MCF 10A (cell line): ENCODE results near the gene BRD1. TPM values are rescaled to one million over a fixed set of nuclear protein-coding genes. Genes with fewer than 3 reads are reported as not detected.

ENCODE experiments used
- BruUV-seq: library from RNA; stranded (reverse); fragments of 400-500 nt; replicated peaks from 2 replicates; lab custom pipeline; 2021; lab: Mats Ljungman, UMichigan
- CTCF ChIA-PET: fragments of 300-600 bp; sonication (Branson Sonifier 250); formaldehyde crosslinking; extraction: SDS; loops from one replicate; lab custom pipeline; 2021; ENCODE audit warnings: antibody characterized with exemption, inconsistent platforms; lab: Yijun Ruan, JAX
- POLR2A ChIA-PET: fragments of 300-600, 350-650 bp; sonication (Branson Sonifier 250); formaldehyde crosslinking; extraction: SDS; loops from one replicate; lab custom pipeline; 2020; ENCODE audit warnings: antibody characterized with exemption, inconsistent platforms; lab: Yijun Ruan, JAX
- DNase-seq: peaks from one replicate; pipeline ENCODE4 v3.0.0-alpha.2; 2018; ENCODE audit not compliant: unreplicated experiment
- H3K27ac Mint-ChIP-seq: one replicate; pipeline ENCODE4 v1.8.0; 2022; ENCODE audit warnings: mild to moderate bottlenecking, low read depth, mixed read lengths; ENCODE audit not compliant: unreplicated experiment
- H3K27me3 Mint-ChIP-seq: one replicate; pipeline ENCODE4 v1.8.0; 2022; ENCODE audit warnings: mixed read lengths; ENCODE audit not compliant: insufficient read depth, unreplicated experiment
- H3K36me3 Mint-ChIP-seq: one replicate; pipeline ENCODE4 v1.8.0; 2022; ENCODE audit warnings: mild to moderate bottlenecking, moderate library complexity, mixed read lengths; ENCODE audit not compliant: insufficient read depth, unreplicated experiment
- H3K4me1 Mint-ChIP-seq: one replicate; pipeline ENCODE4 v1.8.0; 2022; ENCODE audit warnings: mixed read lengths; ENCODE audit not compliant: insufficient read depth, unreplicated experiment
- H3K4me3 Mint-ChIP-seq: one replicate; pipeline ENCODE4 v1.8.0; 2022; ENCODE audit warnings: mild to moderate bottlenecking, moderate library complexity, mixed read lengths; ENCODE audit not compliant: unreplicated experiment
- H3K9me3 Mint-ChIP-seq: one replicate; pipeline ENCODE4 v1.8.0; 2022; ENCODE audit warnings: mixed read lengths; ENCODE audit not compliant: unreplicated experiment
- intact Hi-C: fragments of 100-400 bp; cut with micrococcal nuclease; formaldehyde crosslinking; loops from 2 replicates; pipeline ENCODE4 v1.14.1; 2022
- total RNA-seq: library from RNA; stranded (reverse); gene quantifications from 2 replicates; pipeline ENCODE4 v1.2.3, GENCODE V29; 2022
- TF ChIP-seq, protein P1 (sequence below): fragments of 200-600 bp; IDR thresholded peaks from one replicate; pipeline ENCODE4 v1.8.0; 2022; ENCODE audit warnings: antibody characterized with exemption, mild to moderate bottlenecking; ENCODE audit not compliant: unreplicated experiment

BRD1 gene
- total RNA-seq, 1 experiment from 2014 or later = 48.1 TPM

GRCh38 chr22:49735901-49736421 is 91.7 kb downstream of the BRD1 start:
- Mint-ChIP-seq H3K27ac (no peak overlapping the region), H3K36me3 (no peaks in the 10 kb centered on the region), H3K4me3 (no peak overlapping the region), H3K9me3 (peaks cover 26% of the 10 kb centered on the region), H3K27me3 (no peaks in the 10 kb centered on the region), H3K4me1 (no peaks in the 10 kb centered on the region)
- CTCF ChIA-PET = no interaction called here
- no peak for DNase-seq
- intact Hi-C loops = no loop called here
- TF ChIP-seq, protein P1, sequence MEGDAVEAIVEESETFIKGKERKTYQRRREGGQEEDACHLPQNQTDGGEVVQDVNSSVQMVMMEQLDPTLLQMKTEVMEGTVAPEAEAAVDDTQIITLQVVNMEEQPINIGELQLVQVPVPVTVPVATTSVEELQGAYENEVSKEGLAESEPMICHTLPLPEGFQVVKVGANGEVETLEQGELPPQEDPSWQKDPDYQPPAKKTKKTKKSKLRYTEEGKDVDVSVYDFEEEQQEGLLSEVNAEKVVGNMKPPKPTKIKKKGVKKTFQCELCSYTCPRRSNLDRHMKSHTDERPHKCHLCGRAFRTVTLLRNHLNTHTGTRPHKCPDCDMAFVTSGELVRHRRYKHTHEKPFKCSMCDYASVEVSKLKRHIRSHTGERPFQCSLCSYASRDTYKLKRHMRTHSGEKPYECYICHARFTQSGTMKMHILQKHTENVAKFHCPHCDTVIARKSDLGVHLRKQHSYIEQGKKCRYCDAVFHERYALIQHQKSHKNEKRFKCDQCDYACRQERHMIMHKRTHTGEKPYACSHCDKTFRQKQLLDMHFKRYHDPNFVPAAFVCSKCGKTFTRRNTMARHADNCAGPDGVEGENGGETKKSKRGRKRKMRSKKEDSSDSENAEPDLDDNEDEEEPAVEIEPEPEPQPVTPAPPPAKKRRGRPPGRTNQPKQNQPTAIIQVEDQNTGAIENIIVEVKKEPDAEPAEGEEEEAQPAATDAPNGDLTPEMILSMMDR = no peak
- POLR2A ChIA-PET = no interaction called here
- no TSS peak for BruUV-seq

DNA sequence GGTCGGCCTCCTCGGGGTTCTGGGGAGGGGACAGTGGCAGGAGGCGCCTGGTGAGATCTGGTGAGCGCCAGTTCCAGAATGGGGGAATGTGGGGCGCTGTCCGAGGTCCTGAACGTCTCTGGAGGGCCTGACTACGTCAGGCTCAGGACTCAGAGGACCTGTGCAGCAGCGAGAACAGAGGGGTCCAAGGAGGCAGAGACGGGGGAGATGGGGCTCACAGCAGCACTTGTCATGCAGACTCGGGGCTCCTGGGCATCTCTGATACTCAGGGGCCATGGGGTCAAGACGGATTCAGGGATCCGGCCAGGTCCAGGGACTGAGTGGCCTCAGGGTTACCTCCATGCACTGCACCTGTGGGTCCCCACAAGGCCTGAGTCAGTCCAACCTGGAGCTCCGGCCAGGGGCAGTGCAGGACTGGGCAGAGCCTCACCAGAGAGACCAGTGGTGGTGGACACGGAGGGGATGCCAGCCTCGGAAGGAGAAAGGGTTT is 92.2 kb downstream of the BRD1 start:
- Mint-ChIP-seq H3K36me3 (no peaks in the 10 kb centered on the region), H3K4me3 (no peak overlapping the region), H3K27ac (no peak overlapping the region), H3K9me3 (peaks cover 30% of the 10 kb centered on the region), H3K27me3 (no peaks in the 10 kb centered on the region), H3K4me1 (no peaks in the 10 kb centered on the region)
- no TSS peak for BruUV-seq
- no peak for DNase-seq
- ChIA-PET POLR2A (no interaction called here), CTCF (no interaction called here)
- intact Hi-C loops = no loop called here
- TF ChIP-seq, protein P1 = no peak

GRCh38 chr22:49734882-49735281 is 92.8 kb downstream of the BRD1 start:
- DNase-seq = no peak
- no peaks in the 10 kb centered on the region for H3K4me1 Mint-ChIP-seq
- no peaks in the 10 kb centered on the region for H3K27me3 Mint-ChIP-seq
- POLR2A ChIA-PET = no interaction called here
- TF ChIP-seq, protein P1 = no peak
- BruUV-seq = no TSS peak
- H3K27ac Mint-ChIP-seq = no peak overlapping the region
- H3K36me3 Mint-ChIP-seq = no peaks in the 10 kb centered on the region
- CTCF ChIA-PET = no interaction called here
- peaks cover 34% of the 10 kb centered on the region for H3K9me3 Mint-ChIP-seq
- intact Hi-C loops = no loop called here
- H3K4me3 Mint-ChIP-seq = no peak overlapping the region

DNA sequence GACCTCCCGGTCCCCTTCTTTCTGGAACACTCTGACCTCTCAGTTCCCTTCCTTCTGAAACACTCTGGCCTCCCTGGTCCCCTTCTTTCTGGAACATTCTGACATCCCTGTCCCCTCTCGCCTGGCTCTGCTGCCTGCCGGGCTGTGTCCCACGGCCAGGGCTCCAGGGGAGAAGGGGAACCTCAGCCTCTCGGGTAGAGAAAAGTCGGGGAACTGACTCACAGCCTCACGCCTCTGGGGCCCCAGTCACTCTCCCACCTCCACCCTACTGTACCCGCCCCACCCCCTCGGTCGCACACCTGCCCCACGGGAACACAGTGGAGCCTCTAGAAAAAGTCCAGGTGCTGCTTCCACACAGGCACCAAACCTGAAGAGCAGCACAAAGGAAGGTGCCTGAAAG is 93.3 kb downstream of the BRD1 start:
- DNase-seq = no peak
- H3K27ac Mint-ChIP-seq = no peak overlapping the region
- H3K27me3 Mint-ChIP-seq = no peaks in the 10 kb centered on the region
- no peaks in the 10 kb centered on the region for H3K36me3 Mint-ChIP-seq
- intact Hi-C loops = no loop called here
- peaks cover 34% of the 10 kb centered on the region for H3K9me3 Mint-ChIP-seq
- BruUV-seq = no TSS peak
- ChIA-PET CTCF (no interaction called here), POLR2A (no interaction called here)
- H3K4me1 Mint-ChIP-seq = no peaks in the 10 kb centered on the region
- TF ChIP-seq, protein P1 = no peak
- no peak overlapping the region for H3K4me3 Mint-ChIP-seq
